OCI-LY1 (cell line): ENCODE measurements around the gene NINJ2.

ENCODE experiments used
- H2AFZ ChIP-seq: fragments of 200-600 bp; sonication (generic), shearing (Covaris generic); 2 replicates; pipeline ENCODE4 v1.6.0; 2014; ENCODE audit warnings: antibody characterized with exemption, mild to moderate bottlenecking, low read length
- H3F3A ChIP-seq: fragments of 200-600 bp; sonication (generic), shearing (Covaris generic); 2 replicates; pipeline ENCODE4 v1.6.0; 2014; ENCODE audit warnings: mild to moderate bottlenecking, antibody characterized with exemption, low read length, moderate library complexity; ENCODE audit not compliant: insufficient read depth
- H3K27ac ChIP-seq: fragments of 200-600 bp; sonication (generic); 2 replicates; pipeline ENCODE4 v1.5.1; 2014; ENCODE audit warnings: low read length, mixed run types, mild to moderate bottlenecking, low read depth; ENCODE audit not compliant: poor library complexity, severe bottlenecking
- H3K27me3 ChIP-seq: fragments of 200-600 bp; sonication (generic); 2 replicates; pipeline ENCODE4 v1.6.0; 2014; ENCODE audit warnings: antibody characterized with exemption, mild to moderate bottlenecking, low read length, moderate library complexity; ENCODE audit not compliant: insufficient read depth
- H3K36me3 ChIP-seq: fragments of 200-600 bp; sonication (generic); 2 replicates; pipeline ENCODE4 v1.6.1; 2014; ENCODE audit warnings: mild to moderate bottlenecking, antibody characterized with exemption, low read length, moderate library complexity, mixed read lengths; ENCODE audit not compliant: insufficient read depth
- H3K4me1 ChIP-seq: fragments of 200-600 bp; sonication (generic); 2 replicates; pipeline ENCODE4 v1.5.1; 2014; ENCODE audit warnings: mild to moderate bottlenecking, low read length, moderate library complexity; ENCODE audit not compliant: insufficient read depth, severe bottlenecking
- H3K4me2 ChIP-seq: fragments of 200-600 bp; sonication (generic), shearing (Covaris generic); 2 replicates; pipeline ENCODE4 v1.6.1; 2014; ENCODE audit warnings: low read length
- H3K4me3 ChIP-seq: fragments of 200-600 bp; sonication (generic); 2 replicates; pipeline ENCODE4 v1.5.1; 2014; ENCODE audit warnings: low read length, low read depth, mild to moderate bottlenecking, mixed read lengths; ENCODE audit not compliant: poor library complexity, severe bottlenecking
- H3K79me2 ChIP-seq: fragments of 200-600 bp; shearing (Covaris generic); 2 replicates; pipeline ENCODE4 v1.6.1; 2016; ENCODE audit warnings: mixed run types, low read length, mixed read lengths; ENCODE audit not compliant: insufficient read depth
- H3K9ac ChIP-seq: fragments of 200-600 bp; sonication (generic), shearing (Covaris generic); 2 replicates; pipeline ENCODE4 v1.6.1; 2014; ENCODE audit warnings: mild to moderate bottlenecking, low read length, mixed read lengths
- H3K9me2 ChIP-seq: fragments of 200-600 bp; sonication (generic), shearing (Covaris generic); 2 replicates; pipeline ENCODE4 v1.6.1; 2014; ENCODE audit warnings: low read depth, mild to moderate bottlenecking, low read length, mixed read lengths
- H3K9me3 ChIP-seq: fragments of 200-600 bp; shearing (Covaris generic); 2 replicates; pipeline ENCODE4 v1.6.1; 2014; ENCODE audit warnings: low read length, mixed read lengths
- H4K20me1 ChIP-seq: fragments of 200-600 bp; sonication (generic), shearing (Covaris generic); 2 replicates; pipeline ENCODE4 v1.6.0; 2016; ENCODE audit warnings: mild to moderate bottlenecking, low read length; ENCODE audit not compliant: insufficient read depth
- EZH2 ChIP-seq: fragments of 200-600 bp; sonication (generic), shearing (Covaris generic); IDR thresholded peaks from 2 replicates; pipeline ENCODE4 v1.8.0; 2017; ENCODE audit warnings: borderline replicate concordance, mixed run types, mild to moderate bottlenecking, antibody characterized with exemption, low read length, moderate library complexity, mixed read lengths
- TF ChIP-seq, protein P1 (sequence below): fragments of 200-600 bp; sonication (generic), shearing (Covaris generic); IDR thresholded peaks from 2 replicates; pipeline ENCODE4 v1.5.1; 2017; ENCODE audit warnings: mild to moderate bottlenecking, antibody characterized with exemption, low read length, moderate library complexity, mixed read lengths

Gene NINJ2

DNA sequence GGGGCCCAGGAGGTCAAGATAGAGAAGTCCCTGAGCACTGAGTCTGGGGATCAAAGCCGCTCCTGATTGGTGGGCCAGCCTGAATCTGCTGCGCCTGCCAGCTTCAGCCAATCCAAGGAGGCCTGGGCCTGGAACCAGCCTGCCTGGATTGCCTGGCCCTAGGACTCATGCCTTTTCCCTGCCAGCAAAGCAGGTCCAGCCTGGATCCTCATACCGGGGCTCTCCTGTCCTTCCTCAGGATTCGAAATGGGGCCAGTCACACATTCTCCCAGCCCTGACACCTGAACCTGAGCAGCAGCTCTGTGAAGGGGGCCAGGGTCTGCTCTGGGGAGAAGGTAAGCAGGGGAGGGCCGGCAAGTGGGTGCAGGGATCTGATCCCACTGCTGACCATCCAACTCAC, 81.9 kb downstream of the NINJ2 start:
- H3K9me3 ChIP-seq = no peaks in the 10 kb centered on the region
- H3K79me2 ChIP-seq = no peaks in the 10 kb centered on the region
- no peak overlapping the region for H3K4me2 ChIP-seq
- no peaks in the 10 kb centered on the region for H3K36me3 ChIP-seq
- no peak overlapping the region for H3K4me3 ChIP-seq
- 0 out of 2 replicates have a peak, but pooled peaks cover 3% of the 10 kb centered on the region for H3F3A ChIP-seq
- H4K20me1 ChIP-seq = no peaks in the 10 kb centered on the region
- TF ChIP-seq, protein P1, sequence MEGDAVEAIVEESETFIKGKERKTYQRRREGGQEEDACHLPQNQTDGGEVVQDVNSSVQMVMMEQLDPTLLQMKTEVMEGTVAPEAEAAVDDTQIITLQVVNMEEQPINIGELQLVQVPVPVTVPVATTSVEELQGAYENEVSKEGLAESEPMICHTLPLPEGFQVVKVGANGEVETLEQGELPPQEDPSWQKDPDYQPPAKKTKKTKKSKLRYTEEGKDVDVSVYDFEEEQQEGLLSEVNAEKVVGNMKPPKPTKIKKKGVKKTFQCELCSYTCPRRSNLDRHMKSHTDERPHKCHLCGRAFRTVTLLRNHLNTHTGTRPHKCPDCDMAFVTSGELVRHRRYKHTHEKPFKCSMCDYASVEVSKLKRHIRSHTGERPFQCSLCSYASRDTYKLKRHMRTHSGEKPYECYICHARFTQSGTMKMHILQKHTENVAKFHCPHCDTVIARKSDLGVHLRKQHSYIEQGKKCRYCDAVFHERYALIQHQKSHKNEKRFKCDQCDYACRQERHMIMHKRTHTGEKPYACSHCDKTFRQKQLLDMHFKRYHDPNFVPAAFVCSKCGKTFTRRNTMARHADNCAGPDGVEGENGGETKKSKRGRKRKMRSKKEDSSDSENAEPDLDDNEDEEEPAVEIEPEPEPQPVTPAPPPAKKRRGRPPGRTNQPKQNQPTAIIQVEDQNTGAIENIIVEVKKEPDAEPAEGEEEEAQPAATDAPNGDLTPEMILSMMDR = no peak
- TF ChIP-seq EZH2 = no peak
- H2AFZ ChIP-seq = no peak overlapping the region
- H3K4me1 ChIP-seq = peaks cover 18% of the 10 kb centered on the region
- no peaks in the 10 kb centered on the region for H3K9me2 ChIP-seq
- no peak overlapping the region for H3K27ac ChIP-seq
- no peak overlapping the region for H3K9ac ChIP-seq
- H3K27me3 ChIP-seq = no peaks in the 10 kb centered on the region

DNA sequence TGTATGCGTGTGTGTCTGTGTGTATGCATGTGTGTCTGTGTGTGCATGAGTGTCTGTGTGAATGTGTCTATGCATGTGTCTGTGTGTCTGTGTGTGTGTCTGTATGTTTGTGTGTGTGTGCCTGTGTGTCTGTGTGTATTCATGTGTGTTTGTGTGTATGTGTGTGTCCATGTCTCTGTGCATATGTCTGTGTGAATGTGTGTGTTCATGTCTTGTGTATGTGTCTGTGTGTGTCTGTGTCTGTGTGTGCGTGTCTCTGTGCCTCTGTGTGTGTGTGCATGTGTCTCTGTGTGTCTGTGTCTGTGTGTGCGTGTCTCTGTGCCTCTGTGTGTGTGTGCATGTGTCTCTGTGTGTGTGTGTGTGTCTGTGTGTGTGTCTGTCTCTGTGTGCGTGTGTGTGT, 82.4 kb downstream of the NINJ2 start:
- H3K79me2 ChIP-seq = no peaks in the 10 kb centered on the region
- H3K9me2 ChIP-seq = no peaks in the 10 kb centered on the region
- no peaks in the 10 kb centered on the region for H3K27me3 ChIP-seq
- TF ChIP-seq EZH2 = no peak
- TF ChIP-seq, protein P1 = no peak
- no peak overlapping the region for H3K4me2 ChIP-seq
- H3K27ac ChIP-seq = no peak overlapping the region
- peaks cover 18% of the 10 kb centered on the region for H3K4me1 ChIP-seq
- H3K9me3 ChIP-seq = no peaks in the 10 kb centered on the region
- H3K9ac ChIP-seq = no peak overlapping the region
- H3F3A ChIP-seq = 0 out of 2 replicates have a peak, but pooled peaks cover 3% of the 10 kb centered on the region
- H4K20me1 ChIP-seq = no peaks in the 10 kb centered on the region
- H3K36me3 ChIP-seq = no peaks in the 10 kb centered on the region
- no peak overlapping the region for H3K4me3 ChIP-seq
- H2AFZ ChIP-seq = no peak overlapping the region

DNA sequence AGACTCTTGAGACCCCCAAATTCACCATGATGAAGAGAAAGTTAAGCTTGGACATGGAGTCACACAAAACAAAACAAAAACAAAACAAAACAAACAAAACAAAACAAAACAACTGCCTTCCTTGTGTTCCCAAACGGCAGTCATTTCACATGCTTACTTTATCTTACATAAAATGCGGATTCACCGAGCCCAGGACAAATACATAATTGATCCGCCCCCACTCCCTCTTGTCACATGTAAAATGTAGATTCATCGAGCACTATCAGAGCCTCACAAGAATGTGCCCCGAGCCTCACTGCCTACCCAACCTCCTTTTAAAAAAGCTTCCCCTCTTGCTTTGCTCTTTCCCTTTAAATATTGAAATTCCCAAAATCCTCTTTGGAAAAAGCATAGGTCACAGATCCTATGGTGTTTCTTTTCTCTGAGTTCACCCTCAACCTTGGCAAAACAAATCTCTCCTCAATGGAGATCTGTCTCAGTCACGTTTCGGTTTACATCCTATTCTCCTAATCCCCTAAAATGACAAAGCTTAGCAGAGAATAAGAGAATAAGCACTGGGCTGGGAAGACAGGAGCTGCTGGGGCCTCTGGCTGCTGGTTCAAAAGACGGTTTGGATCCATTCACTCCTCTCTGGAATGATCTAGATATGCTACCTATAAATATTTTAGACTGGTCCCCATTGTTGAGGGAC, 83.7 kb downstream of the NINJ2 start:
- no peaks in the 10 kb centered on the region for H3K27me3 ChIP-seq
- no peak overlapping the region for H3K4me2 ChIP-seq
- peaks cover 19% of the 10 kb centered on the region for H3K4me1 ChIP-seq
- peaks cover 4% of the 10 kb centered on the region; the same call in 1 of the 2 replicates for H3K36me3 ChIP-seq
- H3K9ac ChIP-seq = no peak overlapping the region
- H3K4me3 ChIP-seq = no peak overlapping the region
- no peak overlapping the region for H3K27ac ChIP-seq
- H3K9me3 ChIP-seq = no peaks in the 10 kb centered on the region
- H3K79me2 ChIP-seq = no peaks in the 10 kb centered on the region
- no peak overlapping the region for H2AFZ ChIP-seq
- H3F3A ChIP-seq = 0 out of 2 replicates have a peak, but pooled peaks cover 3% of the 10 kb centered on the region
- no peaks in the 10 kb centered on the region for H3K9me2 ChIP-seq
- no peak for TF ChIP-seq EZH2
- TF ChIP-seq, protein P1 = no peak
- no peaks in the 10 kb centered on the region for H4K20me1 ChIP-seq
